HL-60 (cell line): ENCODE measurements around the gene IFNE.

Experiments
- CTCF ChIP-seq: IDR thresholded peaks from one replicate; pipeline ENCODE4 v1.5.1; 2011; ENCODE audit warnings: low read length, control low read depth, inconsistent platforms; ENCODE audit not compliant: insufficient read depth
- GABPA ChIP-seq: IDR thresholded peaks from 2 replicates; pipeline ENCODE4 v1.6.1; 2012; ENCODE audit warnings: low read depth
- POLR2AphosphoS5 ChIP-seq: IDR thresholded peaks from 2 replicates; pipeline ENCODE4 v1.6.1; 2012; ENCODE audit warnings: low read depth
- SPI1 ChIP-seq: IDR thresholded peaks from 2 replicates; pipeline ENCODE4 v1.6.1; 2012; ENCODE audit warnings: low read depth, mild to moderate bottlenecking, borderline replicate concordance

DNA sequence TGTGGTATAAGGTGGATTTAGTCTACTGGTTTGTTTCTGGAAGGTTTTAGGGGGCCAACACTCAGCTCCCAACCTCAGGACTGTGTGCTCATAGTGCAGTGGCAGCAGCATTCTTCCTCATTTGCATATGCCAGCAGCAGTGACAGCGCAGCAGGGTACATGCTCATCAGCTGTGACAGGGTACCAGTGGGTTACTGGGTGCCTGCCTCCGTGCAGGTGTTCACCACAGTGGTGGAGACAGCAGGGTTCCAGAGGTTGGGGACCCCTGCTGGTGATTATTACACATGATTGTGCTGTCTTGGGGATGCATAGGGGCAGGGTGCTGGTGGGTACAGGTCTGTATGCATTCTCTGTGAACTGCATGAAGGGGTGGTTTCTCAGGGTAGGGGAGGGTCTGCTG is 45.5 kb upstream of the IFNE start:
- TF ChIP-seq CTCF (no peak), POLR2AphosphoS5 (no peak), SPI1 (no peak), GABPA (no peak)
